H9 (cell line): ENCODE measurements around the gene STAMBP. TPM values are rescaled to one million over a fixed set of nuclear protein-coding genes. Genes with fewer than 3 reads are reported as not detected.

Experiments
- DNase-seq: peaks from one replicate; pipeline ENCODE4 v3.0.0-alpha.2; 2017
- H2AFZ ChIP-seq: one replicate; pipeline ENCODE4 v1.6.1; 2013; ENCODE audit warnings: mild to moderate bottlenecking, low read length, control low read depth, moderate library complexity
- H2AK5ac ChIP-seq: 2 replicates; pipeline ENCODE4 v1.6.1; 2013; ENCODE audit warnings: low read length, control low read depth, mixed read lengths; ENCODE audit not compliant: insufficient read length
- H2BK120ac ChIP-seq: one replicate; pipeline ENCODE4 v1.6.1; 2013; ENCODE audit warnings: low read depth, mild to moderate bottlenecking, low read length, control low read depth, inconsistent platforms; ENCODE audit not compliant: poor library complexity, severe bottlenecking
- H2BK12ac ChIP-seq: 2 replicates; pipeline ENCODE4 v1.6.1; 2013; ENCODE audit warnings: low read length, control low read depth, mixed read lengths, low read depth; ENCODE audit not compliant: insufficient read length
- H2BK15ac ChIP-seq: 2 replicates; pipeline ENCODE4 v1.6.1; 2013; ENCODE audit warnings: low read depth, low read length, control low read depth
- H2BK20ac ChIP-seq: one replicate; pipeline ENCODE4 v1.6.1; 2013; ENCODE audit warnings: low read depth, mild to moderate bottlenecking, low read length, control low read depth, inconsistent platforms; ENCODE audit not compliant: poor library complexity, severe bottlenecking
- H2BK5ac ChIP-seq: 2 replicates; pipeline ENCODE4 v1.6.1; 2013; ENCODE audit warnings: low read length, control low read depth, mixed read lengths; ENCODE audit not compliant: insufficient read length
- H3K14ac ChIP-seq: 2 replicates; pipeline ENCODE4 v1.6.1; 2013; ENCODE audit warnings: low read length, control low read depth; ENCODE audit not compliant: insufficient read depth
- H3K18ac ChIP-seq: 2 replicates; pipeline ENCODE4 v1.6.1; 2013; ENCODE audit warnings: low read depth, mild to moderate bottlenecking, mixed read lengths, low read length, control low read depth; ENCODE audit not compliant: insufficient read length
- H3K23ac ChIP-seq: 2 replicates; pipeline ENCODE4 v1.6.1; 2013; ENCODE audit warnings: low read length, control low read depth, mixed read lengths, low read depth; ENCODE audit not compliant: insufficient read length
- H3K23me2 ChIP-seq: 2 replicates; pipeline ENCODE4 v1.6.1; 2013; ENCODE audit warnings: low read depth, mild to moderate bottlenecking, mixed read lengths, low read length, control low read depth; ENCODE audit not compliant: insufficient read length, poor library complexity, severe bottlenecking
- H3K27ac ChIP-seq: 2 replicates; pipeline ENCODE4 v1.5.1; 2013; ENCODE audit warnings: low read length, control low read depth, mixed read lengths, low read depth; ENCODE audit not compliant: insufficient read length
- H3K27me3 ChIP-seq: 2 replicates; pipeline ENCODE4 v1.6.1; 2013; ENCODE audit warnings: low read length, control low read depth, inconsistent platforms; ENCODE audit not compliant: insufficient read depth
- H3K4ac ChIP-seq: 2 replicates; pipeline ENCODE4 v1.6.1; 2013; ENCODE audit warnings: low read depth, mild to moderate bottlenecking, control low read depth, inconsistent platforms, low read length, moderate library complexity
- H3K4me1 ChIP-seq: 2 replicates; pipeline ENCODE4 v1.6.1; 2013; ENCODE audit warnings: low read length, control low read depth, inconsistent platforms; ENCODE audit not compliant: insufficient read depth
- H3K4me2 ChIP-seq: 2 replicates; pipeline ENCODE4 v1.6.1; 2013; ENCODE audit warnings: low read length, control low read depth, mixed read lengths; ENCODE audit not compliant: insufficient read length, insufficient read depth
- H3K56ac ChIP-seq: 2 replicates; pipeline ENCODE4 v1.6.1; 2013; ENCODE audit warnings: low read depth, mild to moderate bottlenecking, mixed read lengths, low read length, control low read depth; ENCODE audit not compliant: insufficient read length
- H3K79me1 ChIP-seq: 2 replicates; pipeline ENCODE4 v1.6.1; 2013; ENCODE audit warnings: low read depth, mild to moderate bottlenecking, moderate library complexity, low read length, control low read depth, inconsistent platforms; ENCODE audit not compliant: insufficient read depth, poor library complexity, severe bottlenecking
- H3K79me2 ChIP-seq: 2 replicates; pipeline ENCODE4 v1.6.1; 2013; ENCODE audit warnings: low read length, control low read depth, inconsistent platforms; ENCODE audit not compliant: insufficient read depth
- H3K9ac ChIP-seq: 2 replicates; pipeline ENCODE4 v1.6.1; 2013; ENCODE audit warnings: low read length, control low read depth, mixed read lengths; ENCODE audit not compliant: insufficient read length; ENCODE audit errors: extremely low read depth
- H3K9me3 ChIP-seq: one replicate; pipeline ENCODE4 v1.6.1; 2013; ENCODE audit warnings: low read depth, low read length, inconsistent platforms; ENCODE audit not compliant: control insufficient read depth
- H3T11ph ChIP-seq: one replicate; pipeline ENCODE4 v1.6.1; 2013; ENCODE audit warnings: mild to moderate bottlenecking, low read length, control low read depth, inconsistent platforms
- H4K20me1 ChIP-seq: one replicate; pipeline ENCODE4 v1.6.1; 2013; ENCODE audit not compliant: control insufficient read depth, insufficient read length, insufficient read depth
- H4K5ac ChIP-seq: 2 replicates; pipeline ENCODE4 v1.6.1; 2013; ENCODE audit warnings: low read depth, mild to moderate bottlenecking, mixed read lengths, low read length, control low read depth; ENCODE audit not compliant: insufficient read length
- H4K8ac ChIP-seq: replicated peaks from 2 replicates; pipeline ENCODE4 v1.6.1; 2013; ENCODE audit warnings: low read length, control low read depth, mixed read lengths, low read depth; ENCODE audit not compliant: insufficient read length
- H4K91ac ChIP-seq: 2 replicates; pipeline ENCODE4 v1.6.1; 2013; ENCODE audit warnings: low read depth, mild to moderate bottlenecking, moderate library complexity, mixed read lengths, low read length, control low read depth; ENCODE audit not compliant: insufficient read length
- H3K27ac Mint-ChIP-seq, 3 experiments: 2 replicates in 2 of 3; 3 replicates in 1 of 3; pipeline ENCODE4 v1.8.0; 2020 to 2021; ENCODE audit warnings: mixed read lengths in 3 of 3, mild to moderate bottlenecking in 1 of 3, moderate library complexity in 1 of 3
- H3K27me3 Mint-ChIP-seq: 2 replicates; pipeline ENCODE4 v1.8.0; 2021; ENCODE audit warnings: low read depth, mild to moderate bottlenecking, moderate library complexity, mixed read lengths
- H3K36me3 Mint-ChIP-seq, 3 experiments: 2 replicates in 2 of 3; 3 replicates in 1 of 3; pipeline ENCODE4 v1.8.0; 2020 to 2021; ENCODE audit warnings: low read depth in 3 of 3, mixed read lengths in 3 of 3; ENCODE audit not compliant: insufficient read depth in 1 of 3
- H3K4me1 Mint-ChIP-seq, 2 experiments: 2 replicates each; pipeline ENCODE4 v1.8.0; 2020; ENCODE audit warnings: mixed read lengths in 2 of 2
- H3K4me3 Mint-ChIP-seq, 2 experiments: 2 replicates in 1 of 2; 3 replicates in 1 of 2; pipeline ENCODE4 v1.8.0; 2020 to 2021; ENCODE audit warnings: mild to moderate bottlenecking in 2 of 2, mixed read lengths in 2 of 2, moderate library complexity in 1 of 2
- H3K9me3 Mint-ChIP-seq, 2 experiments: 2 replicates in 1 of 2; 3 replicates in 1 of 2; pipeline ENCODE4 v1.8.0; 2020; ENCODE audit warnings: mild to moderate bottlenecking in 2 of 2, mixed read lengths in 2 of 2, moderate library complexity in 1 of 2
- CTCF ChIP-seq: fragments of 200-600 bp; sonication (generic); conservative IDR thresholded peaks from 3 replicates; pipeline ENCODE4 v1.8.0; 2021; ENCODE audit warnings: antibody characterized with exemption, mild to moderate bottlenecking
- WGBS: extraction: QIAGEN DNeasy Blood & Tissue Kit; methylation state at CpG from one replicate; pipeline ENCODE4 v1.1.7; 2013; ENCODE audit warnings: missing lambda C conversion rate, low lambda C conversion rate, mixed read lengths; ENCODE audit not compliant: insufficient read length; ENCODE audit errors: extremely low coverage; 5-methylcytosine and 5-hydroxymethylcytosine counted together
- total RNA-seq: library from RNA; stranded (reverse); gene quantifications from 2 replicates; pipeline ENCODE4 v1.2.1, GENCODE V29; 2021

Gene STAMBP
- total RNA-seq, 1 experiment from 2014 or later, result 45.5 TPM

- H3K36me3 Mint-ChIP-seq, result no peaks in the 10 kb centered on the region
- TF ChIP-seq CTCF, result no peak
Observed at GRCh38 chr2:73906847-73907505, 78.2 kb downstream of the STAMBP start.

More at GRCh38 chr2:73906847-73907505, 78.2 kb downstream of the STAMBP start:
- Histone ChIP-seq H3K79me1 (no peaks in the 10 kb centered on the region), H3K23ac (no peak overlapping the region), H3K4me2 (no peak overlapping the region), H3K18ac (no peak overlapping the region), H2BK15ac (no peak overlapping the region), H2BK20ac (no peak overlapping the region), H3K56ac (no peak overlapping the region), H3K9me3 (no peaks in the 10 kb centered on the region), H4K5ac (no peak overlapping the region), H2BK12ac (no peak overlapping the region), H3K14ac (no peak overlapping the region), H3K79me2 (no peaks in the 10 kb centered on the region), H2BK5ac (no peak overlapping the region), H2AFZ (no peak overlapping the region), H3K9ac (no peak overlapping the region), H3K23me2 (no peaks in the 10 kb centered on the region), H3K4ac (no peak overlapping the region), H4K91ac (no peak overlapping the region), H2AK5ac (no peak overlapping the region), H2BK120ac (no peak overlapping the region), H4K8ac (no peak overlapping the region), H3K4me1 (no peaks in the 10 kb centered on the region), H3T11ph (no peak overlapping the region), H3K27ac (no peak overlapping the region), H4K20me1 (no peaks in the 10 kb centered on the region), H3K27me3 (no peaks in the 10 kb centered on the region)
- H3K27me3 Mint-ChIP-seq, result peaks cover 8% of the 10 kb centered on the region
- no peak for DNase-seq
- no CpG with 5 or more reads among the region's 5 CpGs for WGBS
- H3K9me3 Mint-ChIP-seq, result no peaks in the 10 kb centered on the region
- no peak overlapping the region for H3K4me3 Mint-ChIP-seq
- no peak overlapping the region; a peak in 1 of 7 replicates for H3K27ac Mint-ChIP-seq
- H3K4me1 Mint-ChIP-seq, result peaks cover 4 to 5% of the 10 kb centered on the region in 2 experiments
